Fibroblast of the aortic adventitia (primary cell): ENCODE results near the gene CTSZ. TPM values are rescaled to one million over a fixed set of nuclear protein-coding genes. Genes with fewer than 3 reads are reported as not detected.

Source experiments
- DNase-seq: peaks from one replicate; pipeline ENCODE4 v3.0.0-alpha.2; 2010; ENCODE audit warnings: low read depth
- H3K4me3 ChIP-seq: 2 replicates; pipeline ENCODE4 v1.5.1; 2011; ENCODE audit warnings: low read depth, mild to moderate bottlenecking, control low read depth, low read length, moderate library complexity
- CTCF ChIP-seq: IDR thresholded peaks from 2 replicates; pipeline ENCODE4 v1.5.1; 2011; ENCODE audit warnings: mild to moderate bottlenecking, low read length, control low read depth, inconsistent platforms; ENCODE audit not compliant: insufficient read depth
- total RNA-seq: library from RNA; depleted of rRNA; stranded (reverse); fragments of >200 nt; gene quantifications from 2 replicates; pipeline ENCODE4 v1.2.3, GENCODE V29; 2012; ENCODE audit warnings: low replicate concordance

CTSZ gene
- total RNA-seq, 1 donor, result 51.0 TPM

- DNase-seq, result no peak
- TF ChIP-seq CTCF, result no peak
- H3K4me3 ChIP-seq, result no peak overlapping the region
Measured at GRCh38 chr20:58991715-58992114, 15.3 kb downstream of the CTSZ start.

- no peak for DNase-seq
- no peak overlapping the region for H3K4me3 ChIP-seq
- no peak for TF ChIP-seq CTCF
Measured at GRCh38 chr20:58990651-58991445, 16.2 kb downstream of the CTSZ start.

- no peak overlapping the region for H3K4me3 ChIP-seq
- no peak for DNase-seq
- no peak for TF ChIP-seq CTCF
Measured at GRCh38 chr20:58989196-58989595, 17.9 kb downstream of the CTSZ start.

- no peak for DNase-seq
- no peak for TF ChIP-seq CTCF
- no peak overlapping the region for H3K4me3 ChIP-seq
Measured at GRCh38 chr20:58988565-58988882, 18.5 kb downstream of the CTSZ start.

GRCh38 chr20:58987790-58988564, 19.1 kb downstream of the CTSZ start:
- no peak for DNase-seq
- no peak for TF ChIP-seq CTCF
- H3K4me3 ChIP-seq, result no peak overlapping the region

- TF ChIP-seq CTCF, result no peak
- H3K4me3 ChIP-seq, result no peak overlapping the region
- no peak for DNase-seq
Measured at GRCh38 chr20:58986968-58987517, 20.0 kb downstream of the CTSZ start.
